Mucosa of rectum (tissue), 2 donors: ENCODE results near the gene KCNK7.
"Not testable (repeated sequence)": the region's sequence is repeated elsewhere in the genome, so short reads cannot be mapped to it uniquely, and the experiment has no call there.

Experiments
- H3K27ac ChIP-seq, 2 donors: one replicate each; pipeline ENCODE4 v1.7.0; 2013; ENCODE audit warnings: inconsistent platforms in 2 of 2, low read depth in 2 of 2, low read length in 2 of 2
- H3K27me3 ChIP-seq, 2 donors: one replicate each; pipeline ENCODE4 v1.7.0; 2013; ENCODE audit warnings: low read length in 2 of 2; ENCODE audit not compliant: control insufficient read depth in 2 of 2, insufficient read depth in 2 of 2
- H3K36me3 ChIP-seq, 2 donors: one replicate each; pipeline ENCODE4 v1.7.0; 2013; ENCODE audit warnings: low read length in 2 of 2; ENCODE audit not compliant: control insufficient read depth in 2 of 2, insufficient read depth in 2 of 2
- H3K4me1 ChIP-seq, 2 donors: one replicate each; pipeline ENCODE4 v1.7.0; 2013; ENCODE audit warnings: low read length in 2 of 2, mild to moderate bottlenecking in 1 of 2; ENCODE audit not compliant: control insufficient read depth in 2 of 2, insufficient read depth in 2 of 2
- H3K4me3 ChIP-seq, 2 donors: one replicate each; pipeline ENCODE4 v1.7.0; 2013; ENCODE audit warnings: low read length in 2 of 2
- H3K9ac ChIP-seq, 2 donors: one replicate each; pipeline ENCODE4 v1.7.0; 2013; ENCODE audit warnings: low read length in 2 of 2, low read depth in 1 of 2, mild to moderate bottlenecking in 1 of 2
- H3K9me3 ChIP-seq, 2 donors: one replicate each; pipeline ENCODE4 v1.7.0; 2013; ENCODE audit warnings: low read length in 2 of 2; ENCODE audit not compliant: control insufficient read depth in 2 of 2
- donor health status: healthy.
- donor health status: Normal muscosa, but diverticular disease.

The KCNK7 gene

DNA sequence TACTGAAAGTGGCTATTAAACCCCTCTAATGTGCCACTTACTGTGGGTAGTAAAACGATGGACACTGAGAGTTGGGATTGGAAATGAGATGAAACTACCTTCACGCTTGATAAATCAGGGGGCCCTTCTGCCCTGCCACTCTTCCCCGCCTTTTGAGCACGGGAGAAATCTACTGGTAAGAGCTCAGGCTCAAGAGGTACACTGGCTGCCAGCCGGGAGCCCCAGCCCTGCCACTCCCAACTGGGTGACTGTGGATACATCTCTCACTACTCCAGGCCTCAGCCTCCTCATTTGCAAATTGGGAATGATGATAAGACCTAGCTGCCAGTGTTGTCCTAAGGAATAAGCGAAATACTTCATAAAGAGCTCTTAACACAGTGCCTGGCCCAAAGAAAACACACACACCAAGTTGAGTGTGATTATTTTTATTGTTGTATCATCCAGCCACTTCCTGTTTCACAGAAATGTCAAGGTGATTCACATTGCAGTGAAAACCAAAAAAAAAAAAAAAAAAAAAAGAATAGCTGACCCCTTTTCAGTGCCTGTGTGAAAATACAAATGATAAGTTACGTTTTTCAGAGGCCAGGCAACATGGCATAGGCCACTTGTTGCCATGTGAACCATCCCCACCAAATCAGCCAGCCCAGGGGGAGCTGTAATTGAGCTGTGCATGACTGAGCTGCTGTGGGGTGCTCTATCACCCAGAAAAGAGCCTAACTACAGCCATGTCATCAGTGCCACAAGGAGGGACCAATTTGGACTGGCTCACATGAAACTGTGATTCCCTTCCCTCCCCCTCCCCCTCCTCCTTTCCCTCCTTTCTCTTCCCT is 29.8 kb downstream of the KCNK7 start:
- Histone ChIP-seq H3K27ac (peak overlapping the region in 1 of 2 donors; percentile 32), H3K9ac (no peak overlapping the region), H3K9me3 (no peaks in the 10 kb centered on the region), H3K4me1 (peaks cover 13 to 22% of the 10 kb centered on the region in 2 donors), H3K36me3 (peaks cover 0 to 3% of the 10 kb centered on the region in 2 donors), H3K27me3 (no peaks in the 10 kb centered on the region), H3K4me3 (no peak overlapping the region)

DNA sequence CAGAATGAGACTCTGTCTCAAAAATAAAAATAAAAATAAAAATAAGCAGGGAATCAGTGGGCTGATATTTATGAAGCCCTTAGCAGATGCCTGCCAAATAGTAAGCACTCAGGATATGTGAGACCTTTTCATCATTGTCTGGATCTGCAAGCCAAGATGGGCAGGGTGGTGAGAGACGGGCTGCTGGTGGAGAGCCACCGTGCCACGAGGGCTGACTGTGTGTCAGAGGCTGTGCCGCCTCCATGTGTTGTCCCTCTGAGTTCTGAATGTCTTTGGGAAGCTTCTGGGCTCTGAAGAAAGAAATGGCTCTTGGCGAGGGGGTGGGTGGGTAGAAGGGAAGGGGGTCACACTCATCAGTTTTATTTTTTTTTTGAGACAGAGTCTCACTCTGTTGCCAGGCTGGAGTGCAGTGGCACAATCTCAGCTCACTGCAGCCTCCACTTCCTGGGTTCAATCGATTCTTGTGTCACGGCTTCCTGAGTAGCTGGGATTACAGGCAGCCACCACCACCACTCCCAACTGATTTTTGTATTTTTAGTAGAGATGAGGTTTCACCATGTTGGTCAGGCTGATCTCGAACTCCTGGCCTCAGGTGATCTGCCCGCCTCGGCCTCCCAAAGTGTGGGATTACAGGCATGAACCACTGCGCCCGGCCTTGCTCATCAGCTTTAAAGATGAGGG is 30.6 kb downstream of the KCNK7 start:
- H3K27me3 ChIP-seq, H3K9me3 ChIP-seq, H3K4me3 ChIP-seq, H3K36me3 ChIP-seq, H3K9ac ChIP-seq: not testable (repeated sequence)
- peaks cover 20 to 26% of the 10 kb centered on the region in 2 donors for H3K4me1 ChIP-seq
- H3K27ac ChIP-seq, result peak overlapping the region in 1 of 2 donors; percentile 32

DNA sequence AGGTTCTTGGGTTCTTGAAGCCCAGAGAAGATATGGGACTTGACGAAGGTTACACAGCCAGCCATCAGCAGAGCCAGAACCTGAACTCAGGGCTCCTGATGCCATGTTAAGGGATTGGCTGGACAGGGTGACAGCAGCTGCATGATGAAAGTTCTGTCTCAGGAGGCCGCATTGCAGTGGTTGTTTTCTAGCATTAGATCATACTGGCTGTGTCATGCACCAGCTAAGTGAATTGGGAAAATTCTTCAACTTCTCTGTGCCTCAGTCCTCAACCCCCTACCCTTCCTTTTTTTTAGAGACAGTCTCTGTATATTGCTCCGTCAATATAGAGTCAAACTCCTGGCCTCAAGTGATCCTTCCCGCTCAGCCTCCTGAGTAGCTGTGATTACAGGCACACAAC is 32.0 kb downstream of the KCNK7 start:
- H3K9me3 ChIP-seq, result no peaks in the 10 kb centered on the region
- H3K27ac ChIP-seq, result no peak overlapping the region
- peaks cover 0 to 3% of the 10 kb centered on the region in 2 donors for H3K36me3 ChIP-seq
- no peak overlapping the region for H3K4me3 ChIP-seq
- H3K9ac ChIP-seq, result no peak overlapping the region
- no peaks in the 10 kb centered on the region for H3K27me3 ChIP-seq
- peaks cover 17 to 27% of the 10 kb centered on the region in 2 donors for H3K4me1 ChIP-seq

DNA sequence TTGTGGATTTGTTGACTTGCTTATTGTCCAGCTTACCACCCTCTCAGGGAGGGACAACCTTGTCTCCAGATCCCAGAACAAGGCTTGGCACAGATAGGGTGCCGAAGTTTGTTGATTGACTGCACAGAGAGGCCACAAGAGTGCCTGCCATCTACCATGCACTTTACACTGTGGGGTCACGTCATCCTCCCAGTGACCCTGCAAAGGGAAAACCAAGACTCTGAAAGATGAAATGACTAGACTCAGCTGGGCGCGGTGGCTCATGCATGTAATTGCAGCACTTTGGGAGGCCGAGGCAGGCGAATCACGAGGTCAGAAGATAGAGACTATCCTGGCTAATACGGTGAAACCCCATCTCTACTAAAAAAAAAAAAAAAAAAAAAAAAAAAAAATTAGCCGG is 32.8 kb downstream of the KCNK7 start:
- Histone ChIP-seq H3K9me3 (no peaks in the 10 kb centered on the region), H3K4me3 (no peak overlapping the region), H3K9ac (no peak overlapping the region), H3K27me3 (no peaks in the 10 kb centered on the region), H3K4me1 (peaks cover 16 to 23% of the 10 kb centered on the region in 2 donors), H3K36me3 (no peaks in the 10 kb centered on the region), H3K27ac (no peak overlapping the region)

DNA sequence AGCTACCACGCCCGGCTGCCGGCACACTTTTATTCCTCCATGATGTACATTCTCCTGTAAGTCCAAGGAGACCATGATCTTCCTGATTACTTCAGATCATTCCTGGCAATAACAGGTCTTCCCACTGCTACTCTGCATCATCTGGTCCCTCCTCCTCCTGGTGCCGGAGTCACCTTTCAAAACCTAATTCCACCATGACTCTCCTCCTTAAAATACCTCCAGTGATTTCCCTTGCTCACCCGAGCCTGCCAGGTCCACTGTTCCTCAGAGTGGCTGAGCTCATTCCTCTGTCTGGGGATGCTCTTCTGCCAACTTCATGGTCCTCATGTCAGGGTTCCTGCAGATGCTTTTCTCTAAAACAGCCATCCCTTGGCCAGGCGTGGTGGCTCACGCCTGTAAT is 33.6 kb downstream of the KCNK7 start:
- Histone ChIP-seq H3K9ac (no peak overlapping the region), H3K4me1 (peaks cover 18 to 22% of the 10 kb centered on the region in 2 donors), H3K27ac (no peak overlapping the region), H3K4me3 (no peak overlapping the region), H3K36me3 (no peaks in the 10 kb centered on the region), H3K27me3 (no peaks in the 10 kb centered on the region), H3K9me3 (no peaks in the 10 kb centered on the region)

DNA sequence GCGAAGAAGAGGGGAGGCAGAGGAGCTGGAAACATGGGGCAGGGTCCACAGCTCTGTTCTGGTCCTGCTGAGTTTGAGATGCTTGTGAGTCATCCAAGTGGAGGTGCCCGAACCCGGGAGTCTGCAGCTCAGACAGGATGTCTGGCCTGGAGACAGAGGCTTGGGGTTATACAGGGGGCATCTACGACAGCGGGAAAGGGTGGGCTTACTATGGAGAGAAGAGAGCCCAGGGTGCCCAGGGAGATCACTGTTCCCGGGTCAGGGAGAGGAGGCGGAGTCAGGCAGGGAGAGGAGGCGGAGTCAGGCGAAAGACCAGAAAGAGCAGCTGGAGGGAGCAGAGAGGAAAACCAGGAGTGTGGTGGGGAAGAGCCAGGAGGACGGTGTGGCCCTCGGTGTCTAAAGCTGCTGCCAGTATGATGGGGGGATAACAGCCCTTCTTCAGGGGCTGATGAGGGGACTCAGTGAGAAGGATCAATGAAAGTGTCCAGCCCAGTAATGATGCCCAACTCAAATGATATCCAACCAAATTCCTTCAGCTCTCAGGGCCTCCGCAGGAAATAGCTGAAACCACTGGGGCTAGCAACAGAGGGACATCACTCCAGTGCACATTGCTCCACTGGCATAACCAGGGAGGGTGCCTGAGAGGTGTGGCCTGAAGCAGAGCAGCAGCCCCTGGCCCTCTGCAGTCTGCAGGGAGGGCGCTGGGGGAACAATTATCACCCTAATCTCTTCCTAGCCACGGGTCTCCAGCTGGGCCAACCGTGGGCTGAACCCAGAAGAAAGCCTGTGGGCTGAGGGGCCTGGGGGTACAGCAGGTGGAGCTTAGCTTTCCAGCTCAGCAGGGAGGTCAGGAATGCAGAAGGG is 34.8 kb downstream of the KCNK7 start:
- no peaks in the 10 kb centered on the region for H3K27me3 ChIP-seq
- no peaks in the 10 kb centered on the region for H3K9me3 ChIP-seq
- no peak overlapping the region for H3K9ac ChIP-seq
- H3K4me3 ChIP-seq, result no peak overlapping the region
- peak overlapping the region; percentile 16 to 52 for H3K27ac ChIP-seq
- H3K36me3 ChIP-seq, result no peaks in the 10 kb centered on the region
- H3K4me1 ChIP-seq, result peaks cover 22 to 23% of the 10 kb centered on the region in 2 donors

DNA sequence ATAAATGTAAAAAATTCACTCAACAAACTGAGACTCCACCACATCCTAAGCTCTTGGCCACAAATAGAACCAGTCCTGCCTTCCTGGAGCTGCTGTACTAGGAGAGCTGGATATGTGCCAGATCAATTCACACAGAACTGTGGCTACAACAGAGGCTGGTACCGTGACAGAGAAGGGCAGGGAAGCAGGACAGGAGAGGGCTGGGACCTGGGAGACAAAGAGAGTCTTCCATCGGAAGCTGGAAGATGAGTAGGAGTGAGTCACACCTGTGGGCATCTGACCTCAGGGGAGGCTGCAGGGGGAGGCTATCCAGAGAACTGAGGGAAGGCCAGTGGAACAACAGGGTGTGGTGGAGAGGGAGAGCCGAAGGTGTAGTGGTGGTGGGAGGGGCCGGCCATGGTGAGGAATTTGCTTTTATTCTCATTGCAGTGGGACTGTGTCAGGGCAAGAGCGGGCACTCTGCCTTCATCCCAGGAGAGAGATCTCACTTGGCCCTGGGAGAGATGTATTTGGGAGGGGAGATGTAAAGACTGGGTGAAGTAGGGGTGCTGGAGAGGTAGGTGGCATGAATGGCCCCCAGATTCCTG is 35.6 kb downstream of the KCNK7 start:
- Histone ChIP-seq H3K9me3 (no peaks in the 10 kb centered on the region), H3K4me3 (no peak overlapping the region), H3K9ac (peak overlapping the region in 1 of 2 donors; percentile 32), H3K36me3 (no peaks in the 10 kb centered on the region), H3K27me3 (no peaks in the 10 kb centered on the region), H3K4me1 (peaks cover 24 to 29% of the 10 kb centered on the region in 2 donors), H3K27ac (peak overlapping the region; percentile 16 to 52)

DNA sequence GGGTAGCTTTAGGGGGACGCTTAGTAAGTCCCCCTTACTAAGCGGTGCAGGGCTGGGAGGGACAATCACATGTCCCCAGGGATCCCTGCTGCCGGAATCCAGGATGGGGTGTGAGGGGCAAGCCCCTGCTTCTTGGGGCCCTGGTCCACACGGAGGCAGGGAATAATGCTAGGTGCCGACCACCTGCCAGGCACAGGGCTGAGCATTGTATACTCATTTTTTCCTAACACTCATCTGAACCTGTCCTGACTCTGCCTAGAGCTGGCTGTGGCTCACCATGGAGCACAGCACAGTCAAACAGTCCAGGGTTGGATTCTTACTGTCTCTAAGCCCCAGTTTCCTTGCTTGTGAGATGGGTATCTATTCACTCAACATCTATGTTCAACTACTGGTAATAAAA is 36.1 kb downstream of the KCNK7 start:
- Histone ChIP-seq H3K4me3 (no peak overlapping the region), H3K27me3 (no peaks in the 10 kb centered on the region), H3K9me3 (no peaks in the 10 kb centered on the region), H3K9ac (no peak overlapping the region), H3K4me1 (peaks cover 24 to 29% of the 10 kb centered on the region in 2 donors), H3K27ac (peak overlapping the region in 1 of 2 donors; percentile 83), H3K36me3 (no peaks in the 10 kb centered on the region)

DNA sequence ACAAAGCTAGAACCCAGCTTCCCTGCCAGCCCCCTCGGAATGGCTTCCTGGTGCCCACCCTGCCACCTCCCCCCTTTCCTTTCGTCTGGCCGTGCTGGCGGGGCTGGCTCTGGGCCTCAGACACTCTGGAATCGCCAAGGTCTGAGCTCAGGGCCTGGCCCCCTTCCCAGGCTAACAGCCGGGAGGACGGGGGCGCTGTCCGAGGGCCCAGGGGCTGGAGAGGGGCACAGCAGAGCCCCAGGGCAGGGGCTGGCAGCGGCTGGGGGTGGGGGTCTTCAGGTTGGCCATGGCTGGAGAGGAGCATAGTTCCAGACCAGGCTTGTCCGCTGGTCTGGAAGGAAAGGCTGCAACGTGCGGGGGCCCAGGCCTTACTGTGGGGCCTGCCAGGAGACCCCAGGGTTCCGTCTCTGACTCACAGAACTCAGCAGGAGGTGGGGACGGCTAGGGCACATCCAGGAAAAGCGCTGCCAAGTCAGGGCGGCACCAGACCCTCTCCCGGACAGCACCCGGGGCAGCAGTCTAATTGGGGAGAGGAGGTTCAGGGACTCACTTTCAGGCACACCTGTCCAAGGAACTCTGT is 36.6 kb downstream of the KCNK7 start:
- peak overlapping the region; percentile 70 to 83 for H3K27ac ChIP-seq
- H3K9ac ChIP-seq, result peak overlapping the region; percentile 56 to 83
- H3K4me3 ChIP-seq, result peak overlapping the region; percentile 42 to 67
- H3K27me3 ChIP-seq, result no peaks in the 10 kb centered on the region
- no peaks in the 10 kb centered on the region for H3K9me3 ChIP-seq
- peaks cover 26 to 29% of the 10 kb centered on the region in 2 donors for H3K4me1 ChIP-seq
- H3K36me3 ChIP-seq, result no peaks in the 10 kb centered on the region
